Left lung (tissue), 10 donors: ENCODE measurements around the gene PIP5KL1. TPM values are rescaled to one million over a fixed set of nuclear protein-coding genes. Genes with fewer than 3 reads are reported as not detected.
"Not testable (repeated sequence)": the region's sequence is repeated elsewhere in the genome, so short reads cannot be mapped to it uniquely, and the experiment has no call there.

Source experiments
- ATAC-seq: fragments of 200-7000 bp; cut with Tn5 transposase; one replicate; pipeline ENCODE4 v1.9.1; 2020; ENCODE audit warnings: moderate library complexity
- DNase-seq, 4 donors: peaks; one replicate each; pipeline ENCODE4 v3.0.0-alpha.2; 2013 to 2020
- H3K27ac ChIP-seq, 2 donors: fragments of 200-600 bp; sonication (generic) in 1 of 2; one replicate each; pipeline versions ENCODE4 v1.5.0 to v1.8.0; 2020 to 2021
- H3K27me3 ChIP-seq, 2 donors: fragments of 200-600 bp; sonication (generic) in 1 of 2; one replicate each; pipeline versions ENCODE4 v1.5.0 to v1.8.0; 2020 to 2021
- H3K36me3 ChIP-seq, 2 donors: fragments of 200-600 bp; sonication (generic) in 1 of 2; one replicate each; pipeline versions ENCODE4 v1.5.0 to v1.8.0; 2020 to 2021
- H3K4me1 ChIP-seq, 2 donors: fragments of 200-600 bp; one replicate each; pipeline ENCODE4 v1.8.0; 2021
- H3K4me3 ChIP-seq, 2 donors: fragments of 200-600 bp; sonication (generic) in 1 of 2; one replicate each; pipeline versions ENCODE4 v1.5.0 to v1.8.0; 2020 to 2021; ENCODE audit warnings: mild to moderate bottlenecking in 1 of 2
- H3K9me3 ChIP-seq, 2 donors: fragments of 200-600 bp; sonication (generic) in 1 of 2; one replicate each; pipeline versions ENCODE4 v1.5.0 to v1.8.0; 2020 to 2021
- CTCF ChIP-seq, 2 donors: fragments of 200-600 bp; sonication (generic) in 1 of 2; IDR thresholded peaks; one replicate each; pipeline versions ENCODE4 v1.5.0 to v1.8.0; 2021; ENCODE audit warnings: antibody characterized with exemption in 2 of 2
- intact Hi-C, 2 donors: fragments of 100-400 bp; cut with DNase I; formaldehyde crosslinking; loops; one replicate each; pipeline versions ENCODE4 v1.11.2 to v1.14.2; 2022
- polyA plus RNA-seq, 6 donors: library from polyadenylated mRNA; unstranded; fragments of 120-200 nt; gene quantifications; one replicate each; pipeline ENCODE4 v1.2.1, GENCODE V29; 2013; ENCODE audit not compliant: insufficient read length in 6 of 6
- total RNA-seq, 2 donors: library from RNA; stranded (reverse); fragmentation: NEBNext Ultra II Directional; extraction: Animal tissue kit (Norgen Biotek cat#: 25700); gene quantifications; one replicate each; pipeline ENCODE4 v1.2.1, GENCODE V29; 2021
- donor health status: DM: no; HTN: yes; CAD: no.
- donor health status: DM: no; HTN: no; CAD: no.

The PIP5KL1 gene
- total and polyA plus RNA-seq, 8 donors = 2.7 to 7.9 (median 5.0) TPM

- Histone ChIP-seq H3K36me3 (peaks cover 0 to 51% of the 10 kb centered on the region in 2 donors), H3K27me3 (no peaks in the 10 kb centered on the region), H3K4me3 (no peak overlapping the region), H3K4me1 (peaks cover 0 to 4% of the 10 kb centered on the region in 2 donors), H3K9me3 (no peaks in the 10 kb centered on the region), H3K27ac (no peak overlapping the region)
- intact Hi-C loops = no loop called here
- no peak for ATAC-seq
- no peak for DNase-seq
- no peak for TF ChIP-seq CTCF (IDR thresholded peaks at IDR 0.05)
Observed at GRCh38 chr9:127884976-127885490, 45.5 kb downstream of the PIP5KL1 start.

GRCh38 chr9:127884427-127884911 is 46.1 kb downstream of the PIP5KL1 start:
- Histone ChIP-seq H3K4me1 (peaks cover 0 to 4% of the 10 kb centered on the region in 2 donors), H3K9me3 (no peaks in the 10 kb centered on the region), H3K27ac (no peak overlapping the region), H3K4me3 (no peak overlapping the region), H3K27me3 (no peaks in the 10 kb centered on the region), H3K36me3 (peaks cover 0 to 45% of the 10 kb centered on the region in 2 donors)
- TF ChIP-seq CTCF (IDR thresholded peaks at IDR 0.05) = no peak
- DNase-seq = peak in 1 of 4 donors; percentile 69
- intact Hi-C loops = no loop called here
- peak; percentile 13 for ATAC-seq

- ATAC-seq = no peak
- intact Hi-C loops = no loop called here
- no peak overlapping the region for H3K27ac ChIP-seq
Observed at GRCh38 chr9:127883959-127884358, 46.6 kb downstream of the PIP5KL1 start.

GRCh38 chr9:127881715-127882114 is 48.9 kb downstream of the PIP5KL1 start:
- ATAC-seq, H3K9me3 ChIP-seq, H3K4me3 ChIP-seq, intact Hi-C loops, DNase-seq, H3K27ac ChIP-seq: not testable (repeated sequence)
- Histone ChIP-seq H3K27me3 (peaks cover 0 to 13% of the 10 kb centered on the region in 2 donors), H3K36me3 (peaks cover 0 to 20% of the 10 kb centered on the region in 2 donors), H3K4me1 (peaks cover 7 to 20% of the 10 kb centered on the region in 2 donors)

More at GRCh38 chr9:127883959-127884358, 46.6 kb downstream of the PIP5KL1 start:
- Histone ChIP-seq H3K36me3 (peaks cover 0 to 42% of the 10 kb centered on the region in 2 donors), H3K4me3 (no peak overlapping the region), H3K4me1 (peaks cover 0 to 4% of the 10 kb centered on the region in 2 donors), H3K27me3 (no peaks in the 10 kb centered on the region), H3K9me3 (no peaks in the 10 kb centered on the region)
- TF ChIP-seq CTCF (IDR thresholded peaks at IDR 0.05) = no peak
- DNase-seq = no peak

- Histone ChIP-seq H3K36me3 (peaks cover 0 to 6% of the 10 kb centered on the region in 2 donors), H3K27me3 (peaks cover 0 to 13% of the 10 kb centered on the region in 2 donors), H3K4me3 (no peak overlapping the region), H3K9me3 (no peaks in the 10 kb centered on the region), H3K4me1 (peaks cover 13 to 35% of the 10 kb centered on the region in 2 donors), H3K27ac (no peak overlapping the region)
- DNase-seq (no peak), ATAC-seq (no peak)
- TF ChIP-seq CTCF (IDR thresholded peaks at IDR 0.05) = no peak
- intact Hi-C loops = no loop called here
Observed at GRCh38 chr9:127880143-127880542, 50.4 kb downstream of the PIP5KL1 start.
